Measurements from ENCODE around the gene HOXA6. TPM values are rescaled to one million over a fixed set of nuclear protein-coding genes. Genes with fewer than 3 reads are reported as not detected.

HOXA6 gene
- total and polyA plus RNA-seq, 11 donors: not detected

DNA sequence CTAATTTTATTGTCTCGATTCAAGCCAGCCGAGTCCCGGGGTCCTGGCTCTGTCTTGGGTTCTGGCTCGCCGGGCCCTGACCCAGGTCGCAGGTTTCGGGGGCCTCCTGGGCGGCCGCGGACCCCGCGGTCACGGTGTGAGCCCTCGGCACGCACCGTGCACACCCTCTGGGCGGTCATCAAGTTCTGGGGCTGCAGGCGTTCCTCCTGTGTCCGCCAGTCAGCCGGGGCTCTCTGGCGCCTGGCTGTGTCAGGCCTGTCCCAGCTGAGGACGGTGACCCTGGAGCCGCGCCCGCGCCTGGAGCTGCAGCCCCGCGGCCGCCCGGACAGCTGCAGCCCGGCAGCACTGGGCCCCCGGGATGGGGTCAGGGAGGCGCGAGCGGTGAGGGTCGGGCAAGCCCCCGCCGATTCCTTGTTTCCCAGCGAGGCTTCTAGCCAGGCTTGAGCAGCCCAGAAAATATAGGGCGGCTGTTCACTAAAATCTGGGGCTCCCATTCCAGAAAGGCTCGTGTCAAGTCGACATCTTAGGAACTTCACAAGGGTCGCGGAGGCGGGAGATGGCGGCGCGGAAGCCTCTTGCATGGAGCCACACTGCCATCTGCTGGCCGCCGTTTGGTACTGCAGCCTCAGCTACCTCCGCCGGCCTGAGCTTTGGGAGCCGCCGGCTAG, 13.1 kb upstream of the HOXA6 start:
- peaks cover 0 to 61% (median 19%) of the 10 kb centered on the region in 12 donors for H3K4me1 ChIP-seq
- ATAC-seq: peak; percentile 35 to 85 (median 82)

DNA sequence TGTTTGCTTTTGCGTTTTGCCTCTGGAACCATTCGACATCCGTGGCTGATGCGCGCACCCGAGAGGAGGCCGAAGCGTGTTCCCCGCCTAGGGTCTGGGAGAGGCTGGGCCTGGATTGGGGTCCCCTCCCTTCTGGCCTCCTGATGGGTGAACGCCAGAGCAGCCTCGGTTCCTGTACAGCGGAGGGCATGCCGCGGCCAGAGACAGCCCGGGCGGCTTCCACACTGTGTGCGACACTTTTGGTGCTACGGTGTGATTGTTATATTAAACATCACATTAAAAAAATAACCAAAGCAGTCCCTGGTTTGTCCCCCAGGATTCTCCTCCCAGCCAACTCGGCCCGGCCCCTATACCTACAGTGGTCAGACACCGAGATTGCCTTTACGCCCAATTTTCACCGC, 12.6 kb upstream of the HOXA6 start:
- TF ChIP-seq, protein P1, sequence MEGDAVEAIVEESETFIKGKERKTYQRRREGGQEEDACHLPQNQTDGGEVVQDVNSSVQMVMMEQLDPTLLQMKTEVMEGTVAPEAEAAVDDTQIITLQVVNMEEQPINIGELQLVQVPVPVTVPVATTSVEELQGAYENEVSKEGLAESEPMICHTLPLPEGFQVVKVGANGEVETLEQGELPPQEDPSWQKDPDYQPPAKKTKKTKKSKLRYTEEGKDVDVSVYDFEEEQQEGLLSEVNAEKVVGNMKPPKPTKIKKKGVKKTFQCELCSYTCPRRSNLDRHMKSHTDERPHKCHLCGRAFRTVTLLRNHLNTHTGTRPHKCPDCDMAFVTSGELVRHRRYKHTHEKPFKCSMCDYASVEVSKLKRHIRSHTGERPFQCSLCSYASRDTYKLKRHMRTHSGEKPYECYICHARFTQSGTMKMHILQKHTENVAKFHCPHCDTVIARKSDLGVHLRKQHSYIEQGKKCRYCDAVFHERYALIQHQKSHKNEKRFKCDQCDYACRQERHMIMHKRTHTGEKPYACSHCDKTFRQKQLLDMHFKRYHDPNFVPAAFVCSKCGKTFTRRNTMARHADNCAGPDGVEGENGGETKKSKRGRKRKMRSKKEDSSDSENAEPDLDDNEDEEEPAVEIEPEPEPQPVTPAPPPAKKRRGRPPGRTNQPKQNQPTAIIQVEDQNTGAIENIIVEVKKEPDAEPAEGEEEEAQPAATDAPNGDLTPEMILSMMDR (IDR thresholded peaks at IDR 0.05): no peak
- TF ChIP-seq POLR2A (IDR thresholded peaks at IDR 0.05): no peak
- peak in 2 of 5 donors; percentile 24 to 51 for DNase-seq
- H3K4me3 ChIP-seq: peak overlapping the region; percentile 40 to 67 (median 56)
- no peaks in the 10 kb centered on the region for H3K36me3 ChIP-seq
- peak in 2 of 4 donors; percentile 11 for ATAC-seq
- no peak overlapping the region for H3K27ac ChIP-seq
- WGBS, 4 donors: 17 to 37% (median 28%) methylated on average over 17 to 23 of the region's 23 CpGs
- H3K4me1 ChIP-seq: peaks cover 1 to 61% (median 21%) of the 10 kb centered on the region in 12 donors
- H3K27me3 ChIP-seq: peaks cover 79 to 100% (median 98%) of the 10 kb centered on the region in 9 donors
- H3K9me3 ChIP-seq: no peaks in the 10 kb centered on the region
- intact Hi-C loops (cut with DNase I): loop anchor here (2.0 to 10.0 kb wide), 13 partner anchors 308 to 1305 kb away; no protein-coding TSS in a partner anchor

More for the DNA sequence above, 13.1 kb upstream of the HOXA6 start:
- Histone ChIP-seq H3K36me3 (no peaks in the 10 kb centered on the region), H3K27ac (peak overlapping the region in 1 of 12 donors; percentile 71), H3K4me3 (peak overlapping the region; percentile 40 to 67 (median 56)), H3K27me3 (peaks cover 79 to 100% (median 98%) of the 10 kb centered on the region in 9 donors), H3K9me3 (no peaks in the 10 kb centered on the region)
- WGBS, 4 donors: 1 to 2% (median 1%) methylated on average over 22 to 54 of the region's 54 CpGs
- TF ChIP-seq, protein P1 (IDR thresholded peaks at IDR 0.05): peak; percentile 97 to 100 (median 100)
- no peak for TF ChIP-seq POLR2A (IDR thresholded peaks at IDR 0.05)
- DNase-seq: peak; percentile 76 to 92 (median 85)
- intact Hi-C loops (cut with DNase I): loop anchor here (1.0 to 10.0 kb wide), 14 partner anchors 308 to 1306 kb away; no protein-coding TSS in a partner anchor

DNA sequence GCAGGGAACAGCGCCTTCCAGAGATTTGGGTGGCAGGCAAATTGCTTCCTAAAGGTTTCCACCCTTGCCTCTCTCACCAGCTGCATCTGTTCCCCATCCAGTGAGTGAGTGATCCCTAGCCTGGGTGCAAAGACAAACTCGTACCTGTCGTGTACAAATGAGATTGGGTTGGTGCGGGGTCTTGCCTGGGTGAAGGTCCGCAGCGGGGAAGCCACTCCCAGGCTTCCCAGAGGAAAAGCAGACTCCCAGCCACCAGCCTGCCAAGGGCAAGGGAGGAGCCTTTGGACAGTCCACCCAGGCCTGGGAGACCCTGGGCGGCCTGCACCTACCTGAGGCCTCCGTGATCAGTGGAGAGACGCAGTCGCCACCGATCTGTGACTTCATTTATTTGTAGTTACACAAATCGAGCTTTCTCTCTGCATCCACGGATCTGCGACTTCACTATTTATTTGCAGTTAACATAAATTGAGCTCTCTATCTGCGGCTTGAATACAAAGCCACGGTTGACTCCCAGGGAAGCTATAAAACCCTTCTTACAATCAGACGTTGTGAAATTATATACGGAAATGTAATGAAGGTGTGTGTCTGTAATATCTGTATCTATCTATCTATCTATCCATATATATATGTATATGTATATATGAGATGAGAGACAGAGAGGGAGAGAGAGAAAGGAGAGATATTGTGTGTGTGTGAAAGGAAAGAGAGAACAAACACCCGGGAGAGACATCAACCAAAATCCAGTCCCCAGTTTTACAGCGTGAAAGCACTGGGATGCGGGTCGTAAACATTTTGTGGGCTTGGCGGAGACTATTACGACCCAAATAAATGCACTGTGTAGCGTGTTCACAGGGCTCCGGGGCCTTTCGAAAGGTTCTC, 11.9 kb upstream of the HOXA6 start:
- 36 to 63% (median 49%) methylated on average over 27 of the region's 27 CpGs for whole genome bisulfite sequencing, 4 donors
- Histone ChIP-seq H3K27ac (no peak overlapping the region), H3K36me3 (no peaks in the 10 kb centered on the region), H3K9me3 (no peaks in the 10 kb centered on the region), H3K27me3 (peaks cover 79 to 100% (median 98%) of the 10 kb centered on the region in 9 donors), H3K4me3 (peak overlapping the region in 1 of 12 donors; percentile 67), H3K4me1 (peaks cover 3 to 61% (median 22%) of the 10 kb centered on the region in 12 donors)
- intact Hi-C loops (cut with DNase I): loop anchor here (2.0 to 10.0 kb wide), 14 partner anchors 307 to 1305 kb away; no protein-coding TSS in a partner anchor
- ATAC-seq: no peak
- TF ChIP-seq, protein P1 (IDR thresholded peaks at IDR 0.05): no peak
- no peak for TF ChIP-seq POLR2A (IDR thresholded peaks at IDR 0.05)
- DNase-seq: peak in 1 of 5 donors; percentile 54

All from heart left ventricle (tissue), 16 donors.